Measurements from ENCODE around the gene TOR3A.
"Not testable (repeated sequence)": the region's sequence is repeated elsewhere in the genome, so short reads cannot be mapped to it uniquely, and the experiment has no call there.

- TF ChIP-seq CTCF, POLR2A (IDR thresholded peaks at IDR 0.05): not testable (repeated sequence)
Observed at GRCh38 chr1:179138755-179139154, 56.9 kb downstream of the TOR3A start.
